ENCODE data around the gene WWOX. TPM values are rescaled to one million over a fixed set of nuclear protein-coding genes. Genes with fewer than 3 reads are reported as not detected.

Gene WWOX
- total RNA-seq, 6 donors from 2014 or later: 18.7 to 167 (median 31.0) TPM

DNA sequence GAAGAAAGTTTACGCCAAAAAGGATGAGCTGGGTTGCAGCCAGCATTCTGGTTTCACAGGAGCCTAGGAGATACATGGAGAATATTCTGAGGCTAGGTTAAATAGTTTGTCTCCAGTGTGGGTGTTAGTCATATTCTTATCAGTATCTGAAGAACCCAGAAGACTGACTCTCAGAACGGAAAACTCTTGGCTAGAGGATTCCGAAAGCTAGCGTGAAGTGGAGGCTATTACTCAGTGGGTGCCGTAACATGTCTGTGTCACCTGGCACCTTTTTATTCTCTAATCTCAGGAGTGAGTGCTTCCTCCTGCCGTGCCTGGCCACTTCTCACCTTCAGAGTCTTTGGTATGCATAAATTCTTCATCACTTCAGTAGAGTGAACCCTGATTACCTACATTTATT lies 199.5 kb downstream of the WWOX start:
- Histone ChIP-seq H3K9me3 (no peaks in the 10 kb centered on the region), H3K4me3 (no peak overlapping the region), H3K36me3 (no peaks in the 10 kb centered on the region), H3K4me1 (no peaks in the 10 kb centered on the region), H3K27ac (no peak overlapping the region), H3K27me3 (no peaks in the 10 kb centered on the region)
- TF ChIP-seq, protein P1, sequence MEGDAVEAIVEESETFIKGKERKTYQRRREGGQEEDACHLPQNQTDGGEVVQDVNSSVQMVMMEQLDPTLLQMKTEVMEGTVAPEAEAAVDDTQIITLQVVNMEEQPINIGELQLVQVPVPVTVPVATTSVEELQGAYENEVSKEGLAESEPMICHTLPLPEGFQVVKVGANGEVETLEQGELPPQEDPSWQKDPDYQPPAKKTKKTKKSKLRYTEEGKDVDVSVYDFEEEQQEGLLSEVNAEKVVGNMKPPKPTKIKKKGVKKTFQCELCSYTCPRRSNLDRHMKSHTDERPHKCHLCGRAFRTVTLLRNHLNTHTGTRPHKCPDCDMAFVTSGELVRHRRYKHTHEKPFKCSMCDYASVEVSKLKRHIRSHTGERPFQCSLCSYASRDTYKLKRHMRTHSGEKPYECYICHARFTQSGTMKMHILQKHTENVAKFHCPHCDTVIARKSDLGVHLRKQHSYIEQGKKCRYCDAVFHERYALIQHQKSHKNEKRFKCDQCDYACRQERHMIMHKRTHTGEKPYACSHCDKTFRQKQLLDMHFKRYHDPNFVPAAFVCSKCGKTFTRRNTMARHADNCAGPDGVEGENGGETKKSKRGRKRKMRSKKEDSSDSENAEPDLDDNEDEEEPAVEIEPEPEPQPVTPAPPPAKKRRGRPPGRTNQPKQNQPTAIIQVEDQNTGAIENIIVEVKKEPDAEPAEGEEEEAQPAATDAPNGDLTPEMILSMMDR (IDR thresholded peaks at IDR 0.05): no peak
- TF ChIP-seq EP300 (IDR thresholded peaks at IDR 0.05): no peak
- no peak for TF ChIP-seq POLR2AphosphoS5 (IDR thresholded peaks at IDR 0.05)
- TF ChIP-seq POLR2A (IDR thresholded peaks at IDR 0.05): no peak
- WGBS, 2 donors: 57 to 76% methylated on average over 6 of the region's 6 CpGs
- DNase-seq (peak in 1 of 2 donors; percentile 23), ATAC-seq (ENCODE audit: low FRiP score in 2 of 2) (peak; percentile 55 to 79)

DNA sequence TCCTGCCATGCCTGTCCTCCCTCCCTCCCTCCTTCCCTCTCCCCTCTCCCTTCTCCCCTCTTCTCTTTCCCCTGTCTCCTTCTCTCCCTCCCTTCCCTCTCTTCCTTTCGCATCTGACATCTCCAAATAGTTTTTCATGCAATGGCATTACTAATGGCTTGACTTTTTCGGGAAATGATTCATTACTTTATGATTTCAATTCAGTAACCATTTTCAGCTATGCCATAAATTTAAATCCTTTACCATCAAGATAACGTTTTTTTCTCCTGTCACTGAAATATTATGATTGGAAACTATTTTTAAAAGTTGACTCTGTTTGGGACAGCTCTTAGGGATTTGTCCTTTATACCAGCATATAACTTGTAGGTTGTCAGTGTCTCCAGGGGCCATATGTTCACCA lies 201.0 kb downstream of the WWOX start:
- no peak for TF ChIP-seq POLR2AphosphoS5 (IDR thresholded peaks at IDR 0.05)
- TF ChIP-seq, protein P1 (IDR thresholded peaks at IDR 0.05): no peak
- no peak for TF ChIP-seq EP300 (IDR thresholded peaks at IDR 0.05)
- no peak for TF ChIP-seq POLR2A (IDR thresholded peaks at IDR 0.05)
- Histone ChIP-seq H3K27me3 (no peaks in the 10 kb centered on the region), H3K27ac (no peak overlapping the region), H3K4me3 (no peak overlapping the region), H3K4me1 (no peaks in the 10 kb centered on the region), H3K36me3 (no peaks in the 10 kb centered on the region), H3K9me3 (no peaks in the 10 kb centered on the region)
- no peak for ATAC-seq (ENCODE audit: low FRiP score in 2 of 2)
- 80 to 83% methylated on average over 3 of the region's 3 CpGs for whole genome bisulfite sequencing, 2 donors
- no peak for DNase-seq

DNA sequence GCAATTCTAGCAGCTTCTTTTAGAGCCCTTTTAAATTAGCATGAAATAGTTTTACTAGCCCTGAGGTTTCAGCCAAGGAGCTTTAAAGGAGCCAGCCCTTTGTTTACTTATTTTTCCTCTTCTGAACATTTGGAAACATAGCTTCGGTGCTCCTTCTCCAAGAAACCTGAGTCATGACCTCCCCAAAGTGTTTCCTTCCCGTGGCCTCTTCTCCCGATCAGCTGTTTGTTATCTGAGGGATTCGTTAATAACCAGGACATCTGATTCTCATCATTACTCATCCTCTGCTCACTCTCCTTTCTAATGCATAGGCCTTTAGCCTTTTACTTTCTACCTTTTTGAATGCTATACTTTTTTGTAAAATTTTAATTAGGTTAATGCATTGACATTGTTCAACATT lies 204.5 kb downstream of the WWOX start:
- WGBS, 2 donors: 63% methylated on average over 4 of the region's 4 CpGs
- no peaks in the 10 kb centered on the region for H3K4me1 ChIP-seq

DNA sequence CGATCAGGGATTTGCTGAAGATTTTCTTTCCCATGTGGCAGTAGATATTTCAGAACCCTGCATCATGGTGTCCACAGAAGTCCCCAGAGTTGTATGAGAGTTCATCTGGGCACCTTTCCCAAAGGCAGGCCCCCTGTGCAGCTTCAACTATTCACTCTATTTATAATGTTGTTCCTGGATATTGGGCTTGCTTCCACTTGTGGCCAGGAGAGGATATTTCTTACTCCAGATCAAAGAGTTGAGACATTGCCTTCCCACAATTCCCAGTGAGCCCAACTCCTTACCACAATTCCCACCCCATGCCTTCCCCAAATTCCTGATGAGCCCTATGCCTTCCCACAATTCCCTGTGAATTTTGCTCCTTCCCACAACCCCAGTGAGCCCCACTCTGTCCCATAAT lies 206.9 kb downstream of the WWOX start:
- Histone ChIP-seq H3K4me1 (no peaks in the 10 kb centered on the region), H3K27ac (no peak overlapping the region), H3K36me3 (no peaks in the 10 kb centered on the region), H3K27me3 (no peaks in the 10 kb centered on the region), H3K4me3 (no peak overlapping the region), H3K9me3 (no peaks in the 10 kb centered on the region)
- WGBS, 2 donors: 95 to 100% methylated on average over 1 of the region's 1 CpG
- DNase-seq (no peak), ATAC-seq (ENCODE audit: low FRiP score in 2 of 2) (no peak)
- TF ChIP-seq, protein P1 (IDR thresholded peaks at IDR 0.05): no peak
- no peak for TF ChIP-seq EP300 (IDR thresholded peaks at IDR 0.05)
- no peak for TF ChIP-seq POLR2AphosphoS5 (IDR thresholded peaks at IDR 0.05)
- TF ChIP-seq POLR2A (IDR thresholded peaks at IDR 0.05): no peak

More for the DNA sequence above, 204.5 kb downstream of the WWOX start:
- TF ChIP-seq EP300 (IDR thresholded peaks at IDR 0.05) (no peak), POLR2AphosphoS5 (IDR thresholded peaks at IDR 0.05) (no peak), POLR2A (IDR thresholded peaks at IDR 0.05) (no peak)
- TF ChIP-seq, protein P1 (IDR thresholded peaks at IDR 0.05): no peak
- ATAC-seq (ENCODE audit: low FRiP score in 2 of 2) (peak in 1 of 2 donors; percentile 39), DNase-seq (no peak)
- H3K9me3 ChIP-seq: no peaks in the 10 kb centered on the region
- H3K27me3 ChIP-seq: no peaks in the 10 kb centered on the region
- no peak overlapping the region for H3K4me3 ChIP-seq
- no peaks in the 10 kb centered on the region for H3K36me3 ChIP-seq
- H3K27ac ChIP-seq: no peak overlapping the region

DNA sequence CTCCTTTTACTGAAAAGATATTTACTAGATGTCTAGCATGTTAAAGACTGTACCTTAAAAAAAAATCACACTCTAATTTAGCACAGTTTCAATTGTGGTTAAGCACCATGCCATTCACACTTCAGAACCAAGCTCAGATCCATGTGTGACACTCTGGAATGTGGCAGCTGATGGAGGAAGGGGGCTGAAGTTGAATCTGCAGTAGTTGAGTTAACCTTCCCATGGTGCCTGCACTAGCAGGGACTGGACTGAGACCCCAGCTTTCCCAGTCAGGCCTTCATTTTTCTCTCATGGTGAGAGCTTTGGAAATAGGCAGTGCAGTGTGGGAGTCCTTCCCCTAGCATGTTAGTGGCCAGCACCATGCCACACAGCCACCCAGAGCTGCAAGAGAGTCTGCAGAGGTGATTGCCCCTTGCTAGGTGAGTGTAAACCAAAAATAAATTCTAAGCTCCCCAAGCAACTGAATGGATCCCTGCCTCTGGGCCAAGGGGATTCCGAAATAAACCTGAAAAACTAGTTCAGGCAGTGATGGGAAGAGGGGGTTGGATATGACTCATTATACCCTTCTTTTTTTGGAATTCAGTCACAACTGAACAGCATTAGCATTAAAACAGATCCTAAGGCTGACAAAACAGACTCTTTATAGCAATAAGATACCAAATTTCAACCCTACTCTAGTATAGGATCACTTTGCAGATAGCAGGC lies 208.5 kb downstream of the WWOX start:
- H3K9me3 ChIP-seq: no peaks in the 10 kb centered on the region
- TF ChIP-seq, protein P1 (IDR thresholded peaks at IDR 0.05): no peak
- TF ChIP-seq EP300 (IDR thresholded peaks at IDR 0.05) (no peak), POLR2AphosphoS5 (IDR thresholded peaks at IDR 0.05) (no peak), POLR2A (IDR thresholded peaks at IDR 0.05) (no peak)
- 75 to 79% methylated on average over 1 of the region's 1 CpG for WGBS, 2 donors
- ATAC-seq (ENCODE audit: low FRiP score in 2 of 2): no peak
- no peaks in the 10 kb centered on the region for H3K36me3 ChIP-seq
- no peak overlapping the region for H3K4me3 ChIP-seq
- no peak for DNase-seq
- H3K27ac ChIP-seq: no peak overlapping the region
- H3K27me3 ChIP-seq: no peaks in the 10 kb centered on the region
- H3K4me1 ChIP-seq: no peaks in the 10 kb centered on the region
